ENCODE results near the gene SLC25A48.

SLC25A48 gene

GRCh38 chr5:135859641-135860040, 25.2 kb downstream of the SLC25A48 start:
- no peak for DNase-seq

GRCh38 chr5:135861641-135862040, 27.2 kb downstream of the SLC25A48 start:
- DNase-seq, result no peak

GRCh38 chr5:135862086-135862485, 27.6 kb downstream of the SLC25A48 start:
- DNase-seq, result peak; percentile 15

- DNase-seq, result no peak
These were observed 28.3 kb downstream of the SLC25A48 start for GRCh38 chr5:135862744-135863143.

GRCh38 chr5:135864503-135865435, 30.3 kb downstream of the SLC25A48 start:
- no peak for DNase-seq

- no peak for DNase-seq
These were observed 31.6 kb downstream of the SLC25A48 start for GRCh38 chr5:135866016-135866415.

GRCh38 chr5:135867599-135867998, 33.1 kb downstream of the SLC25A48 start:
- DNase-seq, result no peak

GRCh38 chr5:135868681-135869080, 34.2 kb downstream of the SLC25A48 start:
- DNase-seq, result no peak

- DNase-seq, result no peak
These were observed 34.8 kb downstream of the SLC25A48 start for GRCh38 chr5:135869276-135869675.

- DNase-seq, result no peak
These were observed 35.5 kb downstream of the SLC25A48 start for GRCh38 chr5:135869935-135870334.

- DNase-seq, result peak; percentile 47
These were observed 36.9 kb downstream of the SLC25A48 start for GRCh38 chr5:135871268-135871915.

GRCh38 chr5:135873831-135874230, 39.4 kb downstream of the SLC25A48 start:
- peak; percentile 30 for DNase-seq

- peak; percentile 37 for DNase-seq
These were observed 40.0 kb downstream of the SLC25A48 start for GRCh38 chr5:135874461-135874860.

GRCh38 chr5:135875567-135875966, 41.1 kb downstream of the SLC25A48 start:
- no peak for DNase-seq

GRCh38 chr5:135876146-135876545, 41.7 kb downstream of the SLC25A48 start:
- no peak for DNase-seq

GRCh38 chr5:135877570-135878155, 43.2 kb downstream of the SLC25A48 start:
- DNase-seq, result peak; percentile 56

- DNase-seq, result peak; percentile 56
These were observed 43.7 kb downstream of the SLC25A48 start for GRCh38 chr5:135878156-135878620.

- DNase-seq, result peak; percentile 29
These were observed 45.1 kb downstream of the SLC25A48 start for GRCh38 chr5:135879591-135879990.

GRCh38 chr5:135880278-135880677, 45.8 kb downstream of the SLC25A48 start:
- peak; percentile 81 for DNase-seq

GRCh38 chr5:135880801-135881200, 46.3 kb downstream of the SLC25A48 start:
- DNase-seq, result peak; percentile 65

- DNase-seq, result no peak
These were observed 46.8 kb downstream of the SLC25A48 start for GRCh38 chr5:135881244-135881643.

- DNase-seq, result no peak
These were observed 47.4 kb downstream of the SLC25A48 start for GRCh38 chr5:135881819-135882218.

GRCh38 chr5:135883026-135883425, 48.6 kb downstream of the SLC25A48 start:
- peak; percentile 35 for DNase-seq

GRCh38 chr5:135883441-135883840, 49.0 kb downstream of the SLC25A48 start:
- peak; percentile 52 for DNase-seq
